NB4 (cell line): Measurements from ENCODE around the gene FFAR1.

Source experiments
- MYC ChIP-seq: IDR thresholded peaks from 2 replicates; pipeline ENCODE4 v1.6.1; 2011; ENCODE audit warnings: low read depth, low read length
- POLR2A ChIP-seq: IDR thresholded peaks from 2 replicates; pipeline ENCODE4 v1.6.1; 2011; ENCODE audit warnings: mild to moderate bottlenecking; ENCODE audit not compliant: insufficient read length; ENCODE audit errors: extremely low read depth
- TF ChIP-seq, protein P1 (sequence below): IDR thresholded peaks from one replicate; pipeline ENCODE4 v1.5.1; 2012; ENCODE audit warnings: low read depth, low read length
- TF ChIP-seq, protein P2 (sequence below): IDR thresholded peaks from 2 replicates; pipeline ENCODE4 v1.6.1; 2011; ENCODE audit warnings: low read depth, low read length

DNA sequence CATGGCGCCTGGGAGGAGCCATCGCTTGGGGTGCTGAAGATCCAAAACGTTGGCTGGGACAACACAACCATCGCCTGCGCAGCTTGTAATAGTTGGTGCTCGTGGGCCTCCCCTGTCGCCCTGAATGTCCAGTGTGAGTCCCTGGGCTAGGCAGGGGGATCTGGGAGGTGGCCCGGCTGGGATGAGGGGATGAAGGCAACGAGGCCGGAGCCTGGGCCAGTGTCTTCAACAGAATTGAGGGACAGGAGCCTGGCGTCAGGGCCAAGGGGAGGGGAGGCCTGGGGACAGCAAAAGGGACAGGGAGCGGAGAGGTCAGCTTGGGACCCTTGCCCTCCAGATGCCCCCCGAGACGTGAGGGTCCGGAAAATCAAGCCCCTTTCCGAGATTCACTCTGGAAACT, 6.7 kb upstream of the FFAR1 start:
- TF ChIP-seq, protein P1, sequence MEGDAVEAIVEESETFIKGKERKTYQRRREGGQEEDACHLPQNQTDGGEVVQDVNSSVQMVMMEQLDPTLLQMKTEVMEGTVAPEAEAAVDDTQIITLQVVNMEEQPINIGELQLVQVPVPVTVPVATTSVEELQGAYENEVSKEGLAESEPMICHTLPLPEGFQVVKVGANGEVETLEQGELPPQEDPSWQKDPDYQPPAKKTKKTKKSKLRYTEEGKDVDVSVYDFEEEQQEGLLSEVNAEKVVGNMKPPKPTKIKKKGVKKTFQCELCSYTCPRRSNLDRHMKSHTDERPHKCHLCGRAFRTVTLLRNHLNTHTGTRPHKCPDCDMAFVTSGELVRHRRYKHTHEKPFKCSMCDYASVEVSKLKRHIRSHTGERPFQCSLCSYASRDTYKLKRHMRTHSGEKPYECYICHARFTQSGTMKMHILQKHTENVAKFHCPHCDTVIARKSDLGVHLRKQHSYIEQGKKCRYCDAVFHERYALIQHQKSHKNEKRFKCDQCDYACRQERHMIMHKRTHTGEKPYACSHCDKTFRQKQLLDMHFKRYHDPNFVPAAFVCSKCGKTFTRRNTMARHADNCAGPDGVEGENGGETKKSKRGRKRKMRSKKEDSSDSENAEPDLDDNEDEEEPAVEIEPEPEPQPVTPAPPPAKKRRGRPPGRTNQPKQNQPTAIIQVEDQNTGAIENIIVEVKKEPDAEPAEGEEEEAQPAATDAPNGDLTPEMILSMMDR = no peak
- TF ChIP-seq, protein P2, sequence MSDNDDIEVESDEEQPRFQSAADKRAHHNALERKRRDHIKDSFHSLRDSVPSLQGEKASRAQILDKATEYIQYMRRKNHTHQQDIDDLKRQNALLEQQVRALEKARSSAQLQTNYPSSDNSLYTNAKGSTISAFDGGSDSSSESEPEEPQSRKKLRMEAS = no peak
- TF ChIP-seq POLR2A (no peak), MYC (no peak)
